ENCODE results near the gene PDZK1IP1.
"Not testable (repeated sequence)": the region's sequence is repeated elsewhere in the genome, so short reads cannot be mapped to it uniquely, and the experiment has no call there.

Gene PDZK1IP1

DNA sequence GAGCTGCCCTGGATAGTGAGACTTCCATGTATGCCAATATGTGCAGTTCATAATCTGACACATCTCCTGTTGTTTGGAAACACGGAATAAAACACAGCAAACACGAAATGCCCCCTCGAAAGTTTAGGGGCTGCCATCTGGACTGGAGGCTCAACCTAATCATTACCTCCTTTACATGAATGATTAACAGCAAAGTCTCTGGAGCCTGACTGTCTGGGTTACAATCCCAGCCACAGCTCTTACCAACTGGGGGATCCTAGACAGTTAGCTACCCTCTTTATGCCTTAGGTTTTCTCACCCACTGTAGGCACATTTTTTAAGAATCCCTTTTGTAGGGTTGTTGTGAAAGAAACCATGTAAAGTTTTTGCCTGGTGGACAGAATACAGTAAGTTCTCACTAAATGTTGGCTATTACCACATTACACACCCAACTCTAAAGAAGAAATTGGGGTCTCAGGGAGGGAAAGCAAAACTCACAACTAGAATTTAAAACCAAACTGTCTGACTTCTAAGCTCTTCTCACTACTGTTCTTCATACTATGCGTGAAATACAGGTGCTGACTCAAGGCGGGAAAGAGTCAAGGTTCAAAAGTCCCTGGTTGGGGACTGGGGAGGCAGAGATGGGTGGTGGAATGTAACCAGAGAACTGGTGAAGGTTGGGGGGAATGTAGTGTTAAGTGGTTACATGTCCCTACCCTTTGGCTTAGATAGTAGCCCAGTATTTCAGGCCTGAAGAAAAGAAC lies 28.4 kb downstream of the PDZK1IP1 start:
- Mint-ChIP-seq H3K4me1 (ENCODE audit: low read depth) (no peaks in the 10 kb centered on the region), H3K4me3 (no peak overlapping the region), H3K9me3 (no peaks in the 10 kb centered on the region), H3K27ac (no peak overlapping the region), H3K27me3 (peaks cover 33% of the 10 kb centered on the region), H3K36me3 (ENCODE audit: low read depth) (no peaks in the 10 kb centered on the region)
- DNase-seq = no peak

DNA sequence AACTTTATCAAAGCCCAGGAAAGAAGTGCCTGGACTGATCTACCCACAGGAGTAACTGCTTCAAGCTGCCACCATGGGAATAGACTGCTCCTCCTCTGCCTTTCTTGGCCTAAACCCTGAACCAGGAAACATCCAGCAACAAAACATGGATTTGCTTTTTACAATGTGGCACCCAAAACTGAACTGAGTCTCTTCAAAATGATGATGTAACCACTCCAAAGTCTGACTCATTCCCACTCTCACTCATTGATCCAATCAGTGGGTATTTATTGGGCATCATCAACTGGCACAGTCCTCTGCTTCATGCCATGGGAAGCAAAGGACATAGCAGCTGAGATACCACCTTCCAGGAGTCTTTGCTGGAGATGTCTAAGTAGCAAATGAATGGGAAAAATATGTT lies 29.1 kb downstream of the PDZK1IP1 start:
- Mint-ChIP-seq H3K4me3 (no peak overlapping the region), H3K36me3 (ENCODE audit: low read depth) (no peaks in the 10 kb centered on the region), H3K27me3 (peaks cover 33% of the 10 kb centered on the region), H3K9me3 (peaks cover 5% of the 10 kb centered on the region), H3K27ac (no peak overlapping the region), H3K4me1 (ENCODE audit: low read depth) (no peaks in the 10 kb centered on the region)
- no peak for DNase-seq

DNA sequence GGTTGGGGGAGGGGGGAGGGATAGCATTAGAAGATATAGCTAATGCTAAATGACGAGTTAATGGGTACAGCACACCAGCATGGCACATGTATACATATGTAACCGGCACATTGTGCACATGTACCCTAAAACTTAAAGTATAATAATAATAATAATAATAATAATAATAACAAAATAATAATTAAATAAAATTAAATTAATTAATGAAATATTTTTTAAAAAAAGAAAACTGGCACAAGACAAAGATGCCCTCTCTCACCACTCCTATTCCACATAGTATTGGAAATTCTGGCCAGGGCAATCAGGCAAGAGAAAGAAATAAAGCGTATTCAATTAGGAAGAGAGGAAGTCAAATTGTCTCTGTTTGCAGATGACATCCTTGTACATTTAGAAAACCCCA lies 31.9 kb downstream of the PDZK1IP1 start:
- not testable (repeated sequence) for DNase-seq; H3K4me1 Mint-ChIP-seq (ENCODE audit: low read depth); H3K4me3 Mint-ChIP-seq; H3K27ac Mint-ChIP-seq; H3K36me3 Mint-ChIP-seq (ENCODE audit: low read depth)
- Mint-ChIP-seq H3K9me3 (peaks cover 12% of the 10 kb centered on the region), H3K27me3 (peaks cover 38% of the 10 kb centered on the region)

DNA sequence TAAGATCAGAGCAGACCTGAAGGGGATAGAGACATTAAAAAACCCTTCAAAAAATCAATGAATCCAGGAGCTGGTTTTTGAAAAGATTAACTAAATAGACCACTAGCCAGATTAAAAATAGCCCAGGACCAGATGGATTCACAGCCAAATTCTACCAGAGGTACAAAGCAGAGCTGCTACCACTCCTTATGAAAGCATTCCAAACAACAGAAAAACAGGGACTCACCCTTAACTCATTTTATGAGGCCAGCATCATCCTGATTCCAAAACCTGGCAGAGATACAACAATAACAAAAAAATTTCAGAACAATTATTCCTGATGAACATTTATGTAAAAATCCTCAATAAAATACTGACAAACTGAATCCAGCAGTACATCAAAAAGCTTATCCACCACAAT lies 33.4 kb downstream of the PDZK1IP1 start:
- H3K36me3 Mint-ChIP-seq (ENCODE audit: low read depth); H3K4me3 Mint-ChIP-seq; H3K27ac Mint-ChIP-seq; H3K4me1 Mint-ChIP-seq (ENCODE audit: low read depth); DNase-seq: not testable (repeated sequence)
- Mint-ChIP-seq H3K27me3 (peaks cover 37% of the 10 kb centered on the region), H3K9me3 (peaks cover 12% of the 10 kb centered on the region)

DNA sequence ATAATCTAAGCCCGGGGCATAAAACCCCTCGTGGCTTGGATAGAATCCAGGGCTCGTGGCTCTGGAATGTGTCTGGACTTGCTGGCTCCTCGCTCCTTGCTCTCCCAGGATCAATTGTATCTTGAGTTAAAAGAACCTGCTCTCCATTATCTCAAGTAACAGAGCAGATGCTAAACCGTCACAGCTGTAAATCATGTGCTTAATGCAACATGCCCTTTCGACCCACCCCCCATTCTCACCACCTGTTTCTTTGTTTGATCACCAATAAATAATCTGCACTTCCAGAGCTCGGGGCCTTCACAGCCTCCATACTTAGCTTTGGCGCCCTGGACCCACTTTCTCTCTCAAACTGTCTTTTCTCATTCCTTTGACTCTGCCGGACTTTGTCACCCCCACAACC lies 40.7 kb downstream of the PDZK1IP1 start:
- H3K4me1 Mint-ChIP-seq (ENCODE audit: low read depth); DNase-seq; H3K27ac Mint-ChIP-seq; H3K36me3 Mint-ChIP-seq (ENCODE audit: low read depth); H3K9me3 Mint-ChIP-seq; H3K4me3 Mint-ChIP-seq: not testable (repeated sequence)
- peaks cover 48% of the 10 kb centered on the region for H3K27me3 Mint-ChIP-seq

DNA sequence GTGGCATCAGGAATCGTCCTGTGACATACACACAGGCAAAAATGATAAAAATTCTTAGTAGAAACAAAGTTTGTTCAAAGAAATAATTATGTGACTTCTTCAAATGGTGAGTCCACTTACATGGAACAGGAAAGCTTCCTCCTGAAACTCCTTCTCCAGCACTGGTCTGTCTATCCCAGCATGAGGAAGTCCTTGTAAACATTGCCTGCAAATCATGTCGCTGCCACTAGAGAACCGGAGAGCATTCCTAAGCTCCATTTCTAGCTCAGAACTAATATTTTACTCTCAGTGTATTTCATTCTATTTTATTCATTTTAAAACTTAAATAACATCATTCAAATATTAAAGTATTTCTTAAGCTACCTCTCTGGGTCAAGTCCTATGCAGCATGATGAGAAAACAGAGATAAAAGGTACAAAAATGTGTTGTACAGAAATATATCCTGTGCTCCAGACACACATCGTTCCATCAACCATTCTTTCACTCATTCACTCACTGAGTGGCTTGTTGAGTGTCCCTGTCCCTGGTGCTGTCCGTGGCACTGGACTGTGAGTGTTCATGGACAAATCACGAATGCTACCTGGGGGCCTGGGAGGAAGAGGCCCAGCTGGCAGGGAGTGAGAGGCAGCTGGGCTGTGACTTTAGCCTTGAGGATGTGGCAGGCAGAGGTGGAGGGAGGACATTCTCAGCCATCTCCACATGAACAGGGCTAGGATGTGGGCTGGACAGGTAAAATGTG lies 42.6 kb downstream of the PDZK1IP1 start:
- no peaks in the 10 kb centered on the region for H3K36me3 Mint-ChIP-seq (ENCODE audit: low read depth)

DNA sequence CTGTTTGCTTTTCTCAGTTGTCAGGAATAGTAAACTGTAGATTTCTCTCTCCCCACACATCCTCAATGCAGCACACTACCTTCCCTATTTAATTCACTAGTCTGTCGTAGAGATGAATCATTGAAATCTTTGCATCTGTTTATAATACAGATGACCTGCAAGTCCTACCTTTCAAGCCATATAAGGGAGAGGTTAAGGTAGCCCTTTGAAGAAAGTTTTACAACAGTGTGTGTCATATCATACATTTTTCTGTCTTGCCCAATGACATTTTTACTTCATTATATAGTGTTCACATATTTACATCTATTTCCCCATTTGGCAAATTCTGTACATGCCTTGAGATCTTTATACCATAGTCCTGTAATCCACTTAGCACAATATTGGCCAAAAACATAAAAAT lies 43.3 kb downstream of the PDZK1IP1 start:
- H3K4me3 Mint-ChIP-seq; H3K27ac Mint-ChIP-seq; DNase-seq; H3K36me3 Mint-ChIP-seq (ENCODE audit: low read depth); H3K4me1 Mint-ChIP-seq (ENCODE audit: low read depth); H3K9me3 Mint-ChIP-seq: not testable (repeated sequence)
- peaks cover 32% of the 10 kb centered on the region for H3K27me3 Mint-ChIP-seq

More for the DNA sequence above, 42.6 kb downstream of the PDZK1IP1 start:
- Mint-ChIP-seq H3K27me3 (peaks cover 39% of the 10 kb centered on the region), H3K4me3 (no peak overlapping the region), H3K4me1 (ENCODE audit: low read depth) (no peaks in the 10 kb centered on the region), H3K9me3 (no peaks in the 10 kb centered on the region), H3K27ac (no peak overlapping the region)
- DNase-seq = no peak

DNA sequence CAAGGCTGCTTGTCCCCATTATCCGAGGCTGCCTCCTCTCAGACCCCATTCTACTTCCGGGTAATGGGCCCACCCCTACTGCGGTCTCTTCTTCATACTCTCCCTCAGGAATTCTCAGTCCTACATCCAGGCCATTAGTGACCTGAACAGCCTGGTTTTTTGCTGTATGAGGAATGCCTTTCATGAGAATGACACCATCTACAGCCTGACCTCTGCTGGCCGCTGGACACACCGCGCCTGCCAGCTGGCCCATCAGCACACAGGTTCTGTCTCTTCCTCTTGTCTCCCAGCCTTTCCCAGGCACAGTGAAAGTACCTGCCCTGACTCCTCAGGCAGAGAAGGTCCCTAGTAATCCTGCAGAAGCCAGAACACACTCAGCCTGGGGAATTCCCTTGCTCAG lies 46.2 kb downstream of the PDZK1IP1 start:
- peaks cover 15% of the 10 kb centered on the region for H3K27me3 Mint-ChIP-seq
- not testable (repeated sequence) for H3K27ac Mint-ChIP-seq; DNase-seq; H3K4me1 Mint-ChIP-seq (ENCODE audit: low read depth); H3K36me3 Mint-ChIP-seq (ENCODE audit: low read depth); H3K9me3 Mint-ChIP-seq; H3K4me3 Mint-ChIP-seq

DNA sequence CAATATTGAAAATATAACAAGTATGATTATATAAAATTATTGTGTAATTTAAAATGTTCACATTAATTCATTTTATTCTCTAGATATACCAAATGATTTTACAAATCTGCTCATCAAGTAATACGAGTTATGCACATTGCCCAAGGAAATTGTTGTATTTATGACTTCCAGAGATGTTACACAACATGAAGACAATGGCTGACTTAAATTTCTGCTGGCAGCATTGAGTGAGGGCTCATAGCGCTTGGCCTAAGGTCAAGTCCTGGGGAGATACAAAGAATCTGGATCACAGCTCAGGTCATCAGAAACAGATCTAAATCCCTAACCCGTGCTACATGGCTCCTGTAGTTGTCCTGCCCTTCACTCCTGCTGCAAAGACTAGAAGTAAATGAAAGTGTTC lies 49.5 kb downstream of the PDZK1IP1 start:
- H3K4me1 Mint-ChIP-seq (ENCODE audit: low read depth); H3K9me3 Mint-ChIP-seq; DNase-seq; H3K27ac Mint-ChIP-seq; H3K36me3 Mint-ChIP-seq (ENCODE audit: low read depth); H3K4me3 Mint-ChIP-seq: not testable (repeated sequence)
- H3K27me3 Mint-ChIP-seq = peaks cover 17% of the 10 kb centered on the region

DNA sequence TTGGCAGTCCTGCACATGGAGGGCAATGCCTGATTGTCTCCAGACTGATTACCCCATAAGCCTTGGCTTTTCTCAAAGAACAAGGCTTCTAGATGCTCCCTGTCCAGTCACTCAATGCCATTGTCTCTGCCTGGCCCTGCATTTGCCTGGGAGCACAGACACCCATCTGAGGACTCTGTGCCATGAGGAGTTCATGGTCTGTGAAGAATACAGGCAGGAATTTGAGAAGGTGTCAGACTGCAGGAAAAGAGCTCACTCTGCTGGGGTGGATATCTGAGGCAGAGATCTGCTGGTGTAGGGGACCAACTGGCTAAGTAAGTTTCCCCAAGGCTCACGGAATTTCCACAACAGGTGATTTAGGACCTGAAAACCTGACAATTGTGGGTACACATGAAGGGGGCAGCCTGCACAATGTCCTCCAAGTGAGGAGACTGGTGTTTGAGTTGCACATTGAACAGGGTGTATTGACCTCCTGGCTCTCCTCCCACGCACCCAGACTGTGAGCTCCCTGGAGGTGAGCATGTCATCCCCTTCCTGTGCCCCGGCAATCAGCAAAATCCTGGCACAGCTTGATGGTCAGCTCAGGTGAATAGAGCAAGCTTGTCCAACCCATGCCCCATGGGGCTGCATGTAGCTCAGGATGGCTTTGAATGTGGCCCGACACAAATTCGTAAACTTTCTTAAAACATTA lies 51.8 kb downstream of the PDZK1IP1 start:
- Mint-ChIP-seq H3K4me3 (no peak overlapping the region), H3K4me1 (ENCODE audit: low read depth) (no peaks in the 10 kb centered on the region), H3K27ac (no peak overlapping the region), H3K36me3 (ENCODE audit: low read depth) (no peaks in the 10 kb centered on the region), H3K9me3 (no peaks in the 10 kb centered on the region), H3K27me3 (peaks cover 20% of the 10 kb centered on the region)
- DNase-seq = no peak

DNA sequence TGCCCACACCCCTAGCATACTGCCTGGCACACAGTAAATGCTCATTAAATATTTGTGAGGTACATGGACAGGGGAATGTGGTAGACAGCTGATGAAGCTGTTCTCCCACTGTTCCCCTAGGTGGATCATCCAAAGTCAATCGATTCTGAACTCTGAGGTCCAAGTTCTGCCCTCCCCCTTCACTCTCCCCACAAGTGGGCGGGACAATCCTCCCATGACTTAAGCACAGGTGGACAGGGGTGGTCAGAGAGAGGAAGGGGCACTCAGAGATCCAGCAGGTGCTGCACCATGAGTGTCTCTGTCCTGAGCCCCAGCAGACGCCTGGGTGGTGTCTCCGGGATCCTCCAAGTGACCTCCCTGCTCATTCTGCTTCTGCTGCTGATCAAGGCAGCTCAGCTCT lies 52.6 kb downstream of the PDZK1IP1 start, which contains the start of gene CYP4A22:
Gene CYP4A22 (plus strand): TSS at position 244 of the 400 bp plus-strand sequence. CDS start 45 bp downstream, at position 289.
- no peak within 1 kb of the TSS for H3K4me3 Mint-ChIP-seq
- peaks cover 2% of the 10 kb centered on the region for H3K9me3 Mint-ChIP-seq
- no peaks in the 10 kb centered on the region for H3K36me3 Mint-ChIP-seq (ENCODE audit: low read depth)
- H3K4me1 Mint-ChIP-seq (ENCODE audit: low read depth) = no peaks in the 10 kb centered on the region
- DNase-seq = no peak
- H3K27ac Mint-ChIP-seq = no peak within 1 kb of the TSS
- peaks cover 25% of the 10 kb centered on the region for H3K27me3 Mint-ChIP-seq

All from activated T-cell treated with anti-CD3 and anti-CD28 coated beads, Interleukin-2, amount 50 U/mL, for 24 hours (primary cell).